ENCODE results near the gene PLEKHG5.

Gene PLEKHG5

GRCh38 chr1:6475381-6476133 is 15.9 kb downstream of the PLEKHG5 start:
- DNase-seq (ENCODE audit: low spot score) = peak; percentile 84

GRCh38 chr1:6474815-6475282 is 16.6 kb downstream of the PLEKHG5 start:
- no peak for DNase-seq (ENCODE audit: low spot score)

GRCh38 chr1:6473974-6474814 is 17.3 kb downstream of the PLEKHG5 start:
- DNase-seq (ENCODE audit: low spot score) = no peak

DNA sequence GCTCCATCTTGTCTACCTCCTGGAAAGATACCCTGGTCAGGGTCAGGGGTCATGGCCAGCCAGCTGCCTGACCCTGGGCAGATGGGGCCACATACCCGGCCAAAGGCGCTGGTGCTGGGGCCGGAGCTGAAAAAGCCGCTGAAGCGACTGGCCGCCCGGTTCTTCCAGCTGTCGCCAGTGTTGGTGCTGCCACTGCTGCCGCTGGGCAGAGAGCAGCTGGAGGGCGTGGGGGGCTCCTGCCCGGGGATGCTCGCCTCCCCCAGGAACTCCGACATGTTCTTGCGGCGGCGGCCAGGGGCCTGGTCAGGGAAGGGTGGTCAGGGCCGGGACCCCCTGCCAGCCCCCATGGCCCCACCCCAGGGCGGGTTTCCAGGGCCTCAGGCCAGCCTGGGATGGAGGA is 18.3 kb downstream of the PLEKHG5 start:
- no peak for DNase-seq (ENCODE audit: low spot score)

DNA sequence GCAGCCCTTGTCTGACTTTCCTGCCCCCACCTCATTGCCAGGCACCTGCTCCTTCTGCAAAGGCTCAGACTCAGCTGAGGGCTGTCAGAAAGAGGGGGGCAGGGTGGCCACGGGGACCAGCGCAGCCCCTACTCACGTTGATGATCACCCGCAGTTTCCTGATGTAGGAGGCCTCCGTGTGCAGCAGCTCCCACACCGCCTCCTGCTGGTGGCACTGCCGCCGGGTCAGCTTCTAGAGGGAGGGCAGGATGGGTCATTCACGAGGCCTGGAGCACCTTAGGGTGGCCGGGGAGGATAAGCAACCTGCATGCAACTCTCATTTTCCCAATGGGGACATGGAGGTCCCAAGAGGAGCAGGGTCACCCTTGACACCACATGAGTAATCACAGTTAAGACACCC is 19.1 kb downstream of the PLEKHG5 start:
- no peak for DNase-seq (ENCODE audit: low spot score)

- DNase-seq (ENCODE audit: low spot score) = no peak
These were observed 19.5 kb downstream of the PLEKHG5 start for GRCh38 chr1:6471970-6472368.

DNA sequence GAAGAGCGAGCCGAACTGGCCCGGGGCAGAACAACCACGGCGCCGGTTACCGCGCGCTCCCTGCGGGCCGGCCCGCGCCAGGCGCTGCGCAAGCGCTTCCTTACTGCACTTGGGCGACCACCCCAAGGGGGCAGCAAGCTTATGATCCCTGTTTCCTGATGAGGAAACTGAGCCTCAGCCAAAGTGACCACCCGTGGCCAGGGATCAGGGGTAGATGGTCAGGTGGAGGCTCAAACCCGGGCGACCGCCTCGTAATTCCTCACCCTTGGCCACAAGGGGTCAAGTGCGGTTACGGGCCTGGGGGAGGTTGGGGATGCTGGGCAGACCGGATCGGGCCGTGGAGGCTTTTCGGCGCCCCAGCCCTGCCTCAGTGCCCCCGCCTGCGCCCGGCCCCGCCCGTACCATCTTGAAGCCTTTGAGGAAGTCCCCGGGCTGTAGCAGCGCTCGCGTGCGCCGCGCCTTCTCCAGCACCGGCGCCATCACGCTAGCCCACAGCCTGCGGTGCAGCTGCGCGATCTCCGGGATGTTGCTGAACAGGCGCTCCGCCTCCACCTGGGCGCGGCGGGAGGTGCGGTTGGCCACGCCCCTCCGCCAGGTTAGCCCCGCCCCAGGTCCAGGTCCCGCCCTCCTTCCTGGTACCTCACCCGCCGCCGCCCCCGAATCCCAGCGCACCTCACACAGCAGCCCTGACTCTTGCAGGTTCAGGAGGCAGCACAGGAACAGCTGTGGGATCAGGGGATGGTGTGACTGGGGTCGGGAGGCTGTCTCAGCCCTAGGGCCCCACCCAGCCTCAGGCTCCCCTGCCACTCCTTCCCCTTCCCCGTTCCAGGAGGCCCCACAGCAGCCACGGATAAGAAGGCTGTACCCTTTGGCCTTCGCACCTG is 20.1 kb downstream of the PLEKHG5 start:
- DNase-seq (ENCODE audit: low spot score) = no peak

GRCh38 chr1:6470132-6471085 is 21.1 kb downstream of the PLEKHG5 start:
- DNase-seq (ENCODE audit: low spot score) = no peak

- no peak for DNase-seq (ENCODE audit: low spot score)
These were observed 22.6 kb downstream of the PLEKHG5 start for GRCh38 chr1:6468729-6469461.

- DNase-seq (ENCODE audit: low spot score) = no peak
These were observed 23.5 kb downstream of the PLEKHG5 start for GRCh38 chr1:6467744-6468688.

- no peak for DNase-seq (ENCODE audit: low spot score)
These were observed 24.2 kb downstream of the PLEKHG5 start for GRCh38 chr1:6467224-6467623.

GRCh38 chr1:6466751-6467150 is 24.7 kb downstream of the PLEKHG5 start:
- DNase-seq (ENCODE audit: low spot score) = no peak

DNA sequence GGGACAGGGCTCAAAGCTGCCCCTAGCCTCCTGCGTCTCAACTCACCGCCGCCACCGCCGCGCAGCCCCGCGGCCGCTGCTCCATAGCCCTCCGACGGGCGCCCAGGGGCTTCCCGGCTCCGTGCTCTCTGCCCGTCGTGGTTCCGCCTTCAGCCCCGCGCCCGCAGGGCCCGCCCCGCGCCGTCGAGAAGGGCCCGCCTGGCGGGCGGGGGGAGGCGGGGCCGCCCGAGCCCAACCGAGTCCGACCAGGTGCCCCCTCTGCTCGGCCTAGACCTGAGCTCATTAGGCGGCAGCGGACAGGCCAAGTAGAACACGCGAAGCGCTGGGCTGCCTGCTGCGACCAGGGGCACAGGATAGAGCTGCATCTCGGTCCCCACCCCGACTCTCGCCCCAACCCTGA is 25.4 kb downstream of the PLEKHG5 start, which contains the start of gene TNFRSF25:
Gene TNFRSF25 (minus strand): TSS at position 151 of the 400 bp plus-strand sequence. CDS start 66 bp downstream, at position 85.
- no peak for DNase-seq (ENCODE audit: low spot score)

GRCh38 chr1:6465461-6466005 is 25.9 kb downstream of the PLEKHG5 start:
- DNase-seq (ENCODE audit: low spot score) = no peak

DNA sequence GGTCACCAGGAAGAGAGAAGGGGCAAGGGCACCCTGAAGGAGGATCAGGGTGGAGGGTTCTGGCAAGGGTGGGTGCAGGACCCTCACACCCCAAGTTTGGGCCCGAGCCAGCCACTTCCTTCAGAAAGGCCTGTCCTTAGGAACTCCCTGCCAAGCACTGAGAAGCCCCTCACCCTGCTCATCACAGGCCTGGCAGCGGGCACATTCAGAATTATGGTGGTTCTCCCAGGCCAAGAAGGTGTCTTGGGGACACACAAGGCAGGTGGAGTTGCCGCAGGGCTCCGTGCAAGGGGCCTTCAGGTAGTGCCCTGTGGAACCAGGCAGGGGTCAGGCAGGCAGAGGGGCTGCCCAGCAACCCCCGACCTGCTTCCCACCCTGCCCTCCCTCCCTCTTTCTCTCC is 26.6 kb downstream of the PLEKHG5 start:
- no peak for DNase-seq (ENCODE audit: low spot score)

DNA sequence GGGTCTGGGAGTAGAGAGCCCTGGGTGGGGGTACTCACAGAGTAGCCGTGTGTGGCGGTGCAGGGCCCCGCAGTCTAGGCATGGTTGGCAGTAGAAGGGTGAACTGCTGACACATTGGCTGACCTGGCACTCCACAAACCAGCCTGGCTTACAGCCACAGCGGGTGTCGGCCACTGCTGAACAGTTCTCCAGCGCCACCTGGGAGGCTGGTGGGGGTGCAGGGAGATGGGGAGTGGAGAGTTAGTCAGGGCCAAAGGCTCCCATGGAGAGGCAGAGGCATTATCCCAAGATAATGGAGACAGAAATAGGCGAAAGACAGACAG is 27.0 kb downstream of the PLEKHG5 start:
- DNase-seq (ENCODE audit: low spot score) = no peak

GRCh38 chr1:6463120-6463412 is 28.4 kb downstream of the PLEKHG5 start:
- no peak for DNase-seq (ENCODE audit: low spot score)

DNA sequence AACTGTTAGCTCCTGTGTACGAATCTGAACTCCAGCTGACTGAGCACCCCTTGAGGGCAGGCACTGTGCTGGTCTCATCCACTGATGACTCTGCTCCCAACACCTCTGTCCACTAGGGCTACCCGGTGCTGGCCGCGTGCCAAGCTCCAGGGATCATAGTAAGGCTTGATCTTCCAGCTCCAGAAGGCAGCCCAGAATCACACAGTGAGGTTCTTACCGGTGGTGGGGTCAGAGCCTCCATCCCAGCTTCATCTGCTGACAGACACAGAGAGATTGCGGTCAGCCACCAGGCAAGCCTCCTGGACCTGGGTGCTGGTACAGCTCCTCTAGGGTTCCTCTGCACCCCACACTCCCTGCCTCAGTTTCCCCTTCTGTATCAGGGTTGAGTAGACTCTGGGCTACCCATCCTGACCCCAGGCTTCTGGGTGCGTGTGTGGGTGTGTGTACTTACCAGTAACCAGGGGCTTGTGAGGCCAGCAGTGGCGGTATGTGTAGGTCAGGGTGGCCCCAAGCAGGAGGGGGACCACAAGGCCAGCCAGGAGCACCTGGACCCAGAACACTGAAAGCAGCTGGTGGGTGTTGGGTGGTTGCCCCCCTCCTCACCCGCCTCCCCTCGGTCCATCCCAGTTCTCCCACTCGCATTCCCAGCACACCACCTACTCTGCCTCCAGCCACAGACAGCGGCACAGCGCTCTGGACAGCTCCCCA is 28.9 kb downstream of the PLEKHG5 start:
- DNase-seq (ENCODE audit: low spot score) = no peak
